Stimulated activated CD8-positive, alpha-beta memory T cell treated with anti-CD3 and anti-CD28 coated beads, Interleukin-4, amount 100 ng/mL, for 4 hours (primary cell): Measurements from ENCODE around the gene C2CD4A.
"Not testable (repeated sequence)": the region's sequence is repeated elsewhere in the genome, so short reads cannot be mapped to it uniquely, and the experiment has no call there.

ENCODE experiments used
- DNase-seq, 2 donors: peaks; one replicate each; pipeline ENCODE4 v3.0.0-alpha.2; 2020; ENCODE audit warnings: low read depth in 2 of 2, low spot score in 1 of 2

C2CD4A gene, protein sequence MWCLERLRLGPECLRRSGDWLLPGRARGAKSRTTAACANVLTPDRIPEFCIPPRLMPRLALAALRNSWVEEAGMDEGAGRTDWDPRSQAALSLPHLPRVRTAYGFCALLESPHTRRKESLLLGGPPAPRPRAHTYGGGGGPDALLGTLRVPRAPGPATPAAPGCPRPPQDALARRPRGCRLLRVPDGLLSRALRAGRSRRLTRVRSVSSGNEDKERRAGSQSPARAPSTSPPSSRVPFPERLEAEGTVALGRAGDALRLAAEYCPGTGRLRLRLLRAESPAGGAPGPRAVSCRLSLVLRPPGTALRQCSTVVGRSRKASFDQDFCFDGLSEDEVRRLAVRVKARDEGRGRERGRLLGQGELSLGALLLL

GRCh38 chr15:62066663-62067447 lies at the start of gene C2CD4A:
C2CD4A (plus strand) TSS chr15:62066977; CDS start chr15:62067614, 637 bp downstream.
- DNase-seq = peak in 1 of 2 donors; percentile 32

DNA sequence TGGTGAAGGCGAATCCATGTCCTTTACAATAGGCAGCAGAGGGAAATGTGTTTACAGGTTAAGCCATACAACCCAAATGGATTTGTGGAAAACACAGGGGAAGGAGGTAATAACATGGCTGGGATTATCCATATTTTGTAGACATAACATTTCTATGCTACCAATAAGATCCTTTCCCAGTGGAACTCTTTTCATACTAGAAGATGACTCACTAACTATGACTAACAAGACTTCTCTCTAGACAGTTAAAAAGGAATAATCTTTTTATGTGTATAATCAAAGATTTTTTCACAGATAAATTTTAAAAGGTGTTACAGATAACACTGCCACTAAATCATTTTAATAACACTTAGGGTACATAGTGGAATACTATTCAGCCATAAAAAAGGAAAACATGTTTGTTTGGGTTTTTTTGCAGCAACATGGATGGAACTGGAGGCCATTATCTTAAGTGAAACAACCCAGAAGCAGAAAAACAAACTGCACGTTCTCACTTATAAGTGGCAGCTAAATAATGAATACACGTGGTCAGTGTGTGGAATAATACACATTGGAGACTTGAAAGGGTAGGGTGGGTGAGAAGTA lies 46.1 kb upstream of the C2CD4A start:
- DNase-seq = no peak

DNA sequence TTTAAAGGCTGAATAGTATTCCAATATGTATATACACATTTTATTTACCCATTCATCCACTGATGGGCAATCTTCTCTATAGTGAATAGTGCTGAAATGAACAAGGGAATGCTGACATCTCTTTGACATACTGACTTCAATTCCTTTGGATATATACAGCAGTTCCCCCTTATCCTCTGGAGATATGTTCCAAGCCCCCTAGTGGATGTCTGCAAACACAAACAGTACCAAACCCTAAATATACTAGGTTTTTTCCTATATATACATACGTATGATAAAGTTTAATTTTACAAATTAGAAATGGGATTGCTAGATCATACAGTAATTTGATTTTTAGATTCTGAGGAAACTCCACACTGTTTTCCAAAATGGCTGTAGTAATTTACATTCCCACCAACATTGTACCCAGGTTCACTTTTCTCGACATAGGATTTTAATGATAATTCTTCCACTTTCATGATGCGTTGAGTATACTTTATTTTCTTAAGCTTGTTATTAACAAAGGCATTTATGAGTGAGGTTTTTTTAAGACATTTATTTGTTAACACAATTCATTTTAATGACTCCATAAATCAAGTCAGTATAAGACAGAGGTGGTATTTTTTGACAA lies 44.7 kb upstream of the C2CD4A start:
- DNase-seq = no peak

DNA sequence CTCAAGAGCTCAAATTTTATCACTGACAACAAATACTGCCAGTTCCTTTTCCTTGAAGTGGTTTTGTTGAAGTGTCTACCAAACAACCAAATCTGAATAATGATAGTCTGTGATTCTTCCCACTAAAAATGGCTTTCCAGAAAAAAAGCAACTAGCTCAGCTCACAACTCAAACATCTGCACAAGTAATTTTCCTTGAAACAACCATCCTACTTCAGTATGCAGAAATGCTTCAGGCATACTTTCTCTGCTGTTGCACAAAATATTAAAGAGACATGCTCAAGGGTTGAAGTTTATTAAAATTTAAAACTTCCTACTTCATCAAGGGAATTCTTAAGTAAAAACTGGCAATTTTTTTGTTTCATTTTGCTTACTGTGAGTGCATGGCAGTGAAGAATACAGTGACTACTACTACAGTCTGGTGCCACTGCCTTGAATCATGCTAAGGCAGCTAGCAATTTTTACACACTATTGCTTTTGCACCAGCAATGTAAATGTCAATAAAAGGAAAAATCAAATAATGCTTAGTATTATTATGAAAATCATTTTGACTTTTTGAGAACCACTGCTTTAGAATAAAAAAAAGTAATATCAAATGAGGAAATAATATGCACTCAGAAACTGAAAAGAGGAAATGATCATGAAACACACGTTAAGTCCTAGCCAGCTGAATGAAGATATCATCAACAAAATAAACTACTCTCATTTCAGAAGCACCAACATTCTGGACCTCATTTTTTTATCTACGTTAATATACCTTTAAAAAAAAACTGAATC lies 40.1 kb upstream of the C2CD4A start:
- no peak for DNase-seq

DNA sequence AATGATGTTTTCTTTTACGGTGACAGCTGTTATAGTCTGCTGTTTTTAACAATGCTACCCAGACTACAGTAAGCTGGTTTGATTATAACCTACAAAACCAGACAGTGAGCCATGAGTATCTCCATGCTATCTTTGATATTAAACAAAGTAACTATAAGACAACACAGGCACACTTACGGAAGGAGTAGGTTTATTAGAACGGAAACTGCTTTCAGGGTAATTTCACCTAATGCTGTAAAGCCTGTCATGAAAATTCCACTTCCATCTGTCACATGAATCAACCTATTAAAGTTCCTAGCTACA lies 39.6 kb upstream of the C2CD4A start:
- no peak for DNase-seq

DNA sequence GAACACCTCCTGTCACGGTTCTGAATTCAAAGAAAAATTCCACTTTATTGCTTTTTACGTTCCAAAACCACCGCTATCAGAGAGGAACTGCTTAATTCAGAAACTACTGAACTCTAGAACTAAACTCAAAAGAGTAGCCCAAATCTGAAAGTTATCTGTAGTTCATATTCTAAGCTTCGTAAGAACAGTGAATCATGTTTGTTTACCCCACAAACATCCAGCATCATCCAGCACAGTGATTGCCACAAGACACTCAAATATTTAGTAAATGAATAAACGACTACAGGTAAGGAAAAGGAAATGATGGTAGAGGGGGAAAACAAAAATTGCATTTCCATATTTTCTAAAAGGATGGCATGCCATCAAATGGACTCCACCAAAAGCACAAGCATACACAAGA lies 38.9 kb upstream of the C2CD4A start:
- DNase-seq = no peak

GRCh38 chr15:62035256-62035924 lies 31.4 kb upstream of the C2CD4A start:
- DNase-seq = no peak

GRCh38 chr15:62046078-62046743 lies 20.6 kb upstream of the C2CD4A start:
- DNase-seq = no peak

GRCh38 chr15:62047282-62047827 lies 19.4 kb upstream of the C2CD4A start:
- no peak for DNase-seq

- DNase-seq = not testable (repeated sequence)
Measured at GRCh38 chr15:62048254-62048653, 18.5 kb upstream of the C2CD4A start.

- no peak for DNase-seq
Measured at GRCh38 chr15:62050115-62050514, 16.7 kb upstream of the C2CD4A start.

- DNase-seq = no peak
Measured at GRCh38 chr15:62051166-62051565, 15.6 kb upstream of the C2CD4A start.

GRCh38 chr15:62052713-62053112 lies 14.1 kb upstream of the C2CD4A start:
- DNase-seq = no peak

DNA sequence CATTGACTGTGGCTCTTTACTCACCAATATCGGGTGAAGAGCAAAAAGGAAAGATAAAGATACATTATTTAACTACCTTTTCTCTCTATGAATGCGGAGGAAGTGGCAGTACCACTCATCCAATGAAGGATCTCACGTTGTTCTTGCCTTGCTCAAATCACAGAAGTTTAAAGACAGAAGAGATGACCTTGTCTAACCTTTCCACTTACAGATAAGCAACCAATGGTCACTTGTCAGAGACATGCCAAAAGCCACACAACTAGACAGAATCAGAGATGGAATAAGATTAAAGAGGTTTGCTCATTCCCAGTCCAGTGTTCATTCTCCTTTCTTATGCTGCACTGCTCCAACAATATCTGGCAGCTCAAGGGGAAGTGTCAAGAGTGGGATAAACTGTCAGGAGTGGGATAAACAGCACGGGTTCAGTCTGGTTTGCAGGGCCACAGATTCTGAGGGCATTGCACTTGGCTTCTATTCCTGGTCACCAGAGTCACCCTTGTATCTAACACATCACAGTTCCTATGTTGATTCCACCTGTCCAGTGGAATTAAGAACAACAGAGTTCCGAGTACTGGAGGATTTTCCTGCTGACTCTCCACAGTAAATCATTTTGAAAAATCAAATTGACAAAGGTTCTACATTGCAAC lies 13.2 kb upstream of the C2CD4A start:
- DNase-seq = no peak

DNA sequence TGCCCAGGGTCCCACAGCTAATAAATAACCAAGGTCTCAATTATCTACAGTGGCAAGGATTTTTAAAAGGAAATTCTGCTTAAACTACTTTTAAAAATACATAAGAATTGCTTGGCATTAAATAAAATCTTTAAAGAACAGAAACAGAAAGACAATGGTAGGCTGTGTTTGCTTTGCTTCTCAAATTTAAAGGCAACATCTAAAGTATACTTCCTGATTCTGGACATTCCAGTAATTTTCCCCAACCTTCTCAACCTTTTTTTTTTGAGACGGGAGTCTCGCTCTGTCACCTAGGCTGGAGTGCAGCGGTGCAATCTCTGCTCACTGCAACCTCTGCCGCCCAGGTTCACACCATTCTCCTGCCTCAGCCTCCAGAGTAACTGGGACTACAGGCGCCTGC lies 11.8 kb upstream of the C2CD4A start:
- DNase-seq = no peak

DNA sequence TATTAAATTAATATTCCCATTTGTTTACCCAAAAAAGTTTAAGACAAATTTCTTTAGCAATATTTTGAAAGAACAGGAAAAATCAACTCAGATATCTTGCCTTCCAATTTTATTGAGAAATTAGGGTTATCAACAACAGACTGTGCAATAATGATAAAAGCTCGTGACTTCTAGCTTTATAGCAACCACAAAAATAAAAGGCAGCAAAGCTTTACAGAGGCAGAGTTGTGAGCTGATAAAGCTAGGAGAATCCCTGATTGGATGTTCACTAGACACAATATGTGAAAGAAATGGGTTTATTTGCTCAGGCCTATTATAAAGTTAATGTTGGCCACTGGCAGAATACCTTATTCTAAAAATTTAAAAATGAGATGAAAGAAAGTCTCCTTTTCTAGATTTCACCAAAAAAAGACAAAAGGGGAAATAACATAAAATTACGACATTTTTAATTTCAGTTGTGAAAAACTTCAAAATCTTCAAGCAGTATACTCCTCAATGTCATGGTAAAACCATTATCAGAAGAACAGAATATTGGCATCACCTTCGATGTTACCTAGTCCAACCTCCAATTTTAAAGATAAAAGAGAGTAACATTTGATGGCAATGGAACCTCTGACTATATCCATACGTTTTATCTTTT lies 9.3 kb upstream of the C2CD4A start:
- DNase-seq = no peak

DNA sequence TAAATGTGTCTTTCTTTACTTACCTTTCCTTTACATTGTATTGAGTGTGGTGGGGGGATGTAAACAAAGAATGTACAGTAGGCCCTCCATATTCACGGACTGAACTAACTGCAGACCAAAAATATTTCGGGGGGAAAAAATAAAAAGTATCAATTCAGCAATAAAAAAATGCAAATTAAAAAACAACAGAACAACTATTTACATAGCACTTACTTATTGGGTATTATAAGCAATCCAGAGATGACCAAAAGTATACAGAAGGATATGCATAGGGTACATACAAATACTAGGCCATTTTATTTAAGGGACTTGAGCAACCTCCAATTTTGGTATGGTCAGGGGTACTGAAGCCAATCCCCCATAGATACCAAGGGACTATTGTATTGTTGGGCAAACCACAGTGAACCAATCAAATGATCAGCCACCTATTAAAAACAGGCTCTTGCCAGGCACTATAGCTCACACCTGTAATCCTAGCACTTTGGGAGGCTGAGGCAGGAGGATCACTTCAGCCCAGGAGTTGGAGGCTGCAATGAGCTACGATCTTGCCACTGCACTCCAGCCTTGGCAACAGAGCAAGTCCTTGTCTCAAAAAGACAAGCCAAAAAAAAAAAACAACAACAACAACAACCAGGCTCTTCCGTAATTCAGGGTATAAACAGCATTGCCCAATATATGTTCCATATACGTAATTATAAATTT lies 8.3 kb upstream of the C2CD4A start:
- no peak for DNase-seq
